HUDEP-2 (cell line): ENCODE data around the gene FHOD3.
A peak's percentile ranks its signal among the peaks of the same experiment; 100 is the strongest.

Source experiments
- DNase-seq, 76 experiments: peaks; one replicate each; lab custom pipeline; 2025; ENCODE audit not compliant: unreplicated experiment in 76 of 76; lab: John Stamatoyannopoulos, UW

FHOD3 gene

GRCh38 chr18:36572135-36572856, 274.8 kb downstream of the FHOD3 start:
- peak in 16 of 76 experiments; percentile 5 to 38 (median 14) for DNase-seq

GRCh38 chr18:36576339-36576738, 278.8 kb downstream of the FHOD3 start:
- no peak for DNase-seq

GRCh38 chr18:36578871-36579710, 281.6 kb downstream of the FHOD3 start:
- DNase-seq: no peak

- no peak for DNase-seq
Measured at GRCh38 chr18:36580266-36580665, 282.8 kb downstream of the FHOD3 start.

- no peak for DNase-seq
Measured at GRCh38 chr18:36580874-36581750, 283.6 kb downstream of the FHOD3 start.

DNA sequence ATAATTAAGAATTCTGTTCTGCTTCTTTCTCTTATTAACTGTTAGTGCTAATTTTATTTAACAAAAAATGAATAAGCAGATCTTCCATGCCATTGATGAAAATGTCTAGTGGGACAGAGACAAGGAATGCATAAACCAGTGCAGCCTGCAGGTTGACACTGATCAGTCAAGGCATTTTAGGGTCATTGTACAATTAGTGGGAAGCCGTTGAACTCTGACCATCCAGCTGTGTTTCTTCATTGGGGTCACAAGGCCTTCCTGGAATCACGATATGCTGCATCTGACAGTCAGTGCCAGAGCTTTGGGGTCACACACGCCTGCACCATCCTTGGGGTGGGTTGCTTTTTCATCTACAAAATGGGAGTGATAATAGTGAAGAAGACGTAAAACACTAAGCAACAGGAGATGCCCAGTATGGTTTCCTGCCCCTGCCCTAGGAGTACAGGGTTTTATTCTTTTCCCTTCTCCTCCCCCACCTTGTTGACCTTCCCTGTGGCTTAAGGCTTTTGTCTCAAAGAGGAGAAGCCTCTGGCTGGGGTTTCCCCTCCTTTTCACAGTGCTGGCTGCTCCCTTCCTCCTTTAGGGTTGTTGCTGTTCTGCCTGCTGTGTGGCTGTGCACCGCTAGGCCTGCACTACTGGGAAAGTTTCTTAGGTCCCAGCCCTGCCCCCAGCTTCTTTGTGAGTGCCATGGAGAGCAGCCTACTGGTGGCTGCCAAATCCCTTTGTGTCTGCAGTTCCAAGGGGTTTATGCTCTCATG, 285.7 kb downstream of the FHOD3 start:
- no peak for DNase-seq

- DNase-seq: no peak
Measured at GRCh38 chr18:36589857-36590543, 292.5 kb downstream of the FHOD3 start.

DNA sequence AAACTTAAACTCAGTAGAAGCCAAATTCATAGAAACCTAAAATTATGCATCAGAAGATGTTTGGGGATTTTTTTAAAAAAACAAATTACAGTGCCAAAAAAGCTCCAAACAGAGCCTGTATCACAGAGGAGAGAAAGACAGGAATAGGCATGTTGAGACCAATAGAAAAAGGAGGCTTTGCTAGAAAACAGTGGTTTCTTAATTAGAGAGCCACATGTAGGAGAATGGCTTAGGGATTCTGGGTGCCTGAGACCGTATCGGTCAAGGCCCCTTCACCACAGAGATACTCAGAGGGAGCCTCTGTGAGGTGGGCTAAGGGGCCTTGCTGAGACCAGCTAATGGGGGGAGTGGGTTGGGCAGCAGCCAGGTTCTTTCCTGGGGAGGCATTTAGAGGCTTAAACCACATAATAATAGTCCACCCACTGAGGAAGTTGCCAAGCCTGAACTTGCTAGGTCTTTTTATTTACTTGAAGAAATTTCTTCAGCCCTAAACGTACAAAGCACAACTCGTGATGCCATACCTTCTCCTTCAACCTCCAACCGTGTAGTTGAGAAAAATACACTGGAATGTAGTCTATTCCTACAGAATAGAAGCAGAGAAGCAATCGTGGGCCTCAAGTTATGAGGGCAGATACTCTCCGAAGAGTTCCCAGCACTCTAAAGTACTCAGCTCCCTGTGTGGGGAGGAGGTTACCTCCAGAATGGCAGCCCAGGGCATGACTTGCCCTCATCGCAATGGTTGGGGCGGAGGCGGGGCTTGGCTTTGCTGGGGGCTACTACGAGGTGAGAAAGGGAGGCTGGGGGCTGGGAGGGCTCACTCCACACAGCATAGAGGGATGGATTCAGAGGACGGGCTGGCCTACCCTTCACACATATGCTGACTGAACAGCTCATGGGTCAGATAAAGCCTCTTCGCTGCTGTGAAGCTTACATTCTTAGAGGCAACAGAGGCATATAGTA, 293.4 kb downstream of the FHOD3 start:
- no peak for DNase-seq

- no peak for DNase-seq
Measured at GRCh38 chr18:36592282-36592681, 294.8 kb downstream of the FHOD3 start.

DNA sequence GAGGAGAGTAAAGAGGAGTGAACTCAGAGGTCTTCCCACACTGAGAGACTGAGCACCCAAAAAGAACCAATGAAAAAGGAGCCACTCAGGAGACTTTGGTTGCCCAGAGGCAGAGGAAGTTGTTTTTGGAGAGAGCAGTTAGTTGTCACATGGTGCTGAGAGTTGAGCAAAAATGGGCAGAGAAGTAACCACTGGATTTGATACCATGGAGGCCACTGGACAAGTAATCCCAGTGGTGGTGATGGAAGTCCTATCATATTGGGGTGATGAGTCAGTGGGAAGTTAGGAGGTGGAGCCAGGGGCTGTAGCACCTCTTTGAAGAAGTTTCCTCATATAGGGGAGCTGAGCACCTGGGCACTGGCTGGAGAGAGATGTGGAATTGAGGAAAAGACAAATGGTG, 295.5 kb downstream of the FHOD3 start:
- DNase-seq: no peak

DNA sequence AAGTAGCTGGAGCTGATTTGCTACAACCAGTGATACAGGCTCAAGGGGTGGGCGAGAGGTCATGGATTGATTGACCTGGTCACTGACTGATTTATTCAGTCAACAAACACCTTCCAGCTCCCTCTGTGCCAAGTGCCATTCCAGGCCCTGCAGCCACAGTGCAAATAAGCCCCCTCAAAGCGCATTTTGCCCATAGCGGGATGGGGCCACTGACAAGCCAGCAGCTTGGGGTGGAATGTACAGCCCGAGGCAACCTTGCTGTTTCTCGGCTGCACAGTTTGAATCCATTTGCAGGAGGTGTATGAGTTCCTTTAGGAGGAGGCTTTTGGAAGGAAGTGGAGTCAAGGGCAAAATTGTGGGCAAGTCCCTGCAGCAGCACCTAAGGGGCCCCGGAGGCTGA, 296.1 kb downstream of the FHOD3 start:
- no peak for DNase-seq

DNA sequence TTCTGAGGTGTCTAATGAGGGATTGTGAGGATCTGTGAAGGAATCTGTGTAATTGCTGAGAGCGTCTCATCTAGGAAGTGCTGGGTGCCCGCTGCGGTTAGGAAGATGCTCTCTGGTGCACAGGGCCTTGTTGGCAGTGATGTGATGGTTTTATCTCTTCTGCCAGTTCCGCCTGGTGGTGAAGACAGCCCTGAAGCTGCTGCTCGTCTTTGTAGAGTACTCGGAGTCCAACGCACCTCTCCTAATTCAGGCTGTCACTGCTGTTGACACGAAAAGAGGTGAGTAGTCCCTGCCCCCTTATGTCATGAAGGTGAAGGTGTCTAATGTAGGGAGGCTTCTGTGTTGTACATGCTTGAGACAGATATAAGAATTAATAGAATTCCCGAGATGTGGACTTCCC, 297.1 kb downstream of the FHOD3 start:
- DNase-seq: no peak

DNA sequence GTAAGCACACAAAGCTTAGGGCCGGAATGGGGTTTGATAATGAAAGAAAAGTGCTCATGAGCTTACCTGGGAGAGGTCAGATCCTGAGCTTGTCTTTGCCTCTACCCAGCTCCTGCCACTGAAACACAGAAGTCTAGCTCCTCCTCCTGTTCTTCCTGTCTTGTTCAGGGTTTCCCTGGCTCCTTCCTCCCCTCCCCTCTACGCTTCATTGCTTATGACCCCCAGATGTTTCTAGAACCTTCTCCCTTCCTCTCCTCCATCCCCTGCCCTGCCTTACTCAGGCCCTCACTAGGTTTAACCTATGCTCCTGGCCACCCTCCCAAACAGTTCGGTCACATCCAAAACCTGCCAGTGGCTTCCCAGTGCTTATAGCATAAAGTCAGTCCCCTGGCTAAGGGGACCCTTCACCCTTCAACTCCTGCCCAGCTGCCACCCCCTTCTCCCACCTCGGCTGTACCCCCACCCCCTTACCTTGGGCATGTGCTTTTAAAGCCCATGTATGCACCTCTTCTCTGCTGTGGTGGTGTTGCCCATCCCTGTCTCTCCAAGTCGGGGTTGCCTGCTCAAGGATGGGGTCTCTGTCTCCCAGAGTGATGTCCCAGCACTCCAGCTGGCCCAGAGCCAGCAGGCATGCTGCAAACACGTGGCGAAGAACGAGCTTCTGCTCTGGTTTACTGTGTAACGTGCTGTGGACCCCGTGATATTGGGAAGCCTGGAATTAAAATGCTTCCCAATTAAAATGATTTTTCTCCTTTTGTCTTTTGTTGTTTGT, 297.7 kb downstream of the FHOD3 start:
- no peak for DNase-seq

- DNase-seq: no peak
Measured at GRCh38 chr18:36595818-36596215, 298.3 kb downstream of the FHOD3 start.

GRCh38 chr18:36597636-36598035, 300.1 kb downstream of the FHOD3 start:
- DNase-seq: no peak

- DNase-seq: no peak
Measured at GRCh38 chr18:36600548-36600947, 303.0 kb downstream of the FHOD3 start.

DNA sequence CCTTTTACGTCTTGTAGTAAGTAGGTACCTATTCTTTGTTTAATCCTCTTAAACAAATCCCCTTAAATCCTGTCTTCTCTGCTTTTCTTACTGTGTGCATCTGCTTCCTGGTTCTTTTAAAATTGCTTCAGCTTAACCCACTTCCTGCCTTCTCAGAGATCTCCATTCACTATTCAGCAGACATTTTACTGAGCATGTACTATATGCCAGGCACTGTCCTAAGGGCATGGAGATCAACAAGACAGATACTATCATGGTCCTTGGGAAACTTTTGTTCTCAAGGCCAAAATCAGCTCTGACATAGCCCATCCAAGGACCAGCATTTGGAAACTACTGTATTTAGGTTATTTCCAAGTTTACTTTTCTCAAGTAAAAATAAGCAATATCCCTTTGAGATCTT, 303.8 kb downstream of the FHOD3 start:
- no peak for DNase-seq

DNA sequence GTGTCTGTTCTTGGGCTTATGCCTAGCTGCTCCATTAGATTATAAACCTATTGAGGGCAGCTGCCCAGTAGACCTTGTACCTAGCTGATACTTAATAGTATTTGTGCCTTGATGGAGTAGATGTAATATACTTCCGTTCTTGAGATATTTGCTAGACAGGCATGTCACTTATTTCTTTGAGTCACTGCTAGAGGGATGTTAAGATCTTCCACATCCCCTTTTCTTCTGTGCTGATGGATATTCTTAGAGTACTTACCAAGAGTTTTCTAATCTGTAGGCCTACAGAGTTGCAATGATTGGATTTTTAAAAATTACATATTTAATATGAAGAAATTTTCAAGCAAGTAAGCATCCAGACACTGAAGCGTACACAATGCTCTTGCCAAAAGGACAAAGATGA, 304.6 kb downstream of the FHOD3 start:
- no peak for DNase-seq
